Measurements from ENCODE around the gene ATXN2.

The ATXN2 gene

GRCh38 chr12:111446631-111447570 lies 152.2 kb downstream of the ATXN2 start:
- ATAC-seq: no peak
- TF ChIP-seq ESRRG (CRISPR knock-in tag; IDR thresholded peaks at IDR 0.05) (no peak), PPARA (CRISPR knock-in tag; IDR thresholded peaks at IDR 0.05; ENCODE audit: borderline replicate concordance) (no peak), ZC3H10 (CRISPR knock-in tag; IDR thresholded peaks at IDR 0.05) (no peak), ZNF70 (CRISPR knock-in tag; IDR thresholded peaks at IDR 0.05) (no peak), OSR1 (CRISPR knock-in tag; IDR thresholded peaks at IDR 0.05) (no peak), RARB (CRISPR knock-in tag; IDR thresholded peaks at IDR 0.05) (no peak), ARNTL (CRISPR knock-in tag; IDR thresholded peaks at IDR 0.05; ENCODE audit: borderline replicate concordance, low read depth) (no peak), TCF4 (CRISPR knock-in tag; IDR thresholded peaks at IDR 0.05; ENCODE audit: borderline replicate concordance) (no peak), POU6F1 (CRISPR knock-in tag; IDR thresholded peaks at IDR 0.05; ENCODE audit: borderline replicate concordance, low read depth) (no peak), SNAI2 (CRISPR knock-in tag; IDR thresholded peaks at IDR 0.05) (no peak), ZNF565 (CRISPR knock-in tag; conservative IDR thresholded peaks at IDR 0.05; ENCODE audit: low read depth) (no peak), ZFP30 (CRISPR knock-in tag; IDR thresholded peaks at IDR 0.05) (no peak), ZFP3 (CRISPR knock-in tag; IDR thresholded peaks at IDR 0.05) (no peak), ZNF8 (CRISPR knock-in tag; IDR thresholded peaks at IDR 0.05) (no peak)
- TF ChIP-seq, protein P1, sequence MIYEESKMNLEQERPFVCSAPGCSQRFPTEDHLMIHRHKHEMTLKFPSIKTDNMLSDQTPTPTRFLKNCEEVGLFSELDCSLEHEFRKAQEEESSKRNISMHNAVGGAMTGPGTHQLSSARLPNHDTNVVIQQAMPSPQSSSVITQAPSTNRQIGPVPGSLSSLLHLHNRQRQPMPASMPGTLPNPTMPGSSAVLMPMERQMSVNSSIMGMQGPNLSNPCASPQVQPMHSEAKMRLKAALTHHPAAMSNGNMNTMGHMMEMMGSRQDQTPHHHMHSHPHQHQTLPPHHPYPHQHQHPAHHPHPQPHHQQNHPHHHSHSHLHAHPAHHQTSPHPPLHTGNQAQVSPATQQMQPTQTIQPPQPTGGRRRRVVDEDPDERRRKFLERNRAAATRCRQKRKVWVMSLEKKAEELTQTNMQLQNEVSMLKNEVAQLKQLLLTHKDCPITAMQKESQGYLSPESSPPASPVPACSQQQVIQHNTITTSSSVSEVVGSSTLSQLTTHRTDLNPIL (CRISPR knock-in tag; IDR thresholded peaks at IDR 0.05; ENCODE audit: low read depth): no peak
- TF ChIP-seq, protein P2, sequence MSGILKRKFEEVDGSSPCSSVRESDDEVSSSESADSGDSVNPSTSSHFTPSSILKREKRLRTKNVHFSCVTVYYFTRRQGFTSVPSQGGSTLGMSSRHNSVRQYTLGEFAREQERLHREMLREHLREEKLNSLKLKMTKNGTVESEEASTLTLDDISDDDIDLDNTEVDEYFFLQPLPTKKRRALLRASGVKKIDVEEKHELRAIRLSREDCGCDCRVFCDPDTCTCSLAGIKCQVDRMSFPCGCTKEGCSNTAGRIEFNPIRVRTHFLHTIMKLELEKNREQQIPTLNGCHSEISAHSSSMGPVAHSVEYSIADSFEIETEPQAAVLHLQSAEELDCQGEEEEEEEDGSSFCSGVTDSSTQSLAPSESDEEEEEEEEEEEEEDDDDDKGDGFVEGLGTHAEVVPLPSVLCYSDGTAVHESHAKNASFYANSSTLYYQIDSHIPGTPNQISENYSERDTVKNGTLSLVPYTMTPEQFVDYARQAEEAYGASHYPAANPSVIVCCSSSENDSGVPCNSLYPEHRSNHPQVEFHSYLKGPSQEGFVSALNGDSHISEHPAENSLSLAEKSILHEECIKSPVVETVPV (CRISPR knock-in tag; IDR thresholded peaks at IDR 0.05): no peak
- TF ChIP-seq, protein P3, sequence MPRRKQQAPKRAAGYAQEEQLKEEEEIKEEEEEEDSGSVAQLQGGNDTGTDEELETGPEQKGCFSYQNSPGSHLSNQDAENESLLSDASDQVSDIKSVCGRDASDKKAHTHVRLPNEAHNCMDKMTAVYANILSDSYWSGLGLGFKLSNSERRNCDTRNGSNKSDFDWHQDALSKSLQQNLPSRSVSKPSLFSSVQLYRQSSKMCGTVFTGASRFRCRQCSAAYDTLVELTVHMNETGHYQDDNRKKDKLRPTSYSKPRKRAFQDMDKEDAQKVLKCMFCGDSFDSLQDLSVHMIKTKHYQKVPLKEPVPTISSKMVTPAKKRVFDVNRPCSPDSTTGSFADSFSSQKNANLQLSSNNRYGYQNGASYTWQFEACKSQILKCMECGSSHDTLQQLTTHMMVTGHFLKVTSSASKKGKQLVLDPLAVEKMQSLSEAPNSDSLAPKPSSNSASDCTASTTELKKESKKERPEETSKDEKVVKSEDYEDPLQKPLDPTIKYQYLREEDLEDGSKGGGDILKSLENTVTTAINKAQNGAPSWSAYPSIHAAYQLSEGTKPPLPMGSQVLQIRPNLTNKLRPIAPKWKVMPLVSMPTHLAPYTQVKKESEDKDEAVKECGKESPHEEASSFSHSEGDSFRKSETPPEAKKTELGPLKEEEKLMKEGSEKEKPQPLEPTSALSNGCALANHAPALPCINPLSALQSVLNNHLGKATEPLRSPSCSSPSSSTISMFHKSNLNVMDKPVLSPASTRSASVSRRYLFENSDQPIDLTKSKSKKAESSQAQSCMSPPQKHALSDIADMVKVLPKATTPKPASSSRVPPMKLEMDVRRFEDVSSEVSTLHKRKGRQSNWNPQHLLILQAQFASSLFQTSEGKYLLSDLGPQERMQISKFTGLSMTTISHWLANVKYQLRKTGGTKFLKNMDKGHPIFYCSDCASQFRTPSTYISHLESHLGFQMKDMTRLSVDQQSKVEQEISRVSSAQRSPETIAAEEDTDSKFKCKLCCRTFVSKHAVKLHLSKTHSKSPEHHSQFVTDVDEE (CRISPR knock-in tag; IDR thresholded peaks at IDR 0.05): no peak
- TF ChIP-seq, protein P4, sequence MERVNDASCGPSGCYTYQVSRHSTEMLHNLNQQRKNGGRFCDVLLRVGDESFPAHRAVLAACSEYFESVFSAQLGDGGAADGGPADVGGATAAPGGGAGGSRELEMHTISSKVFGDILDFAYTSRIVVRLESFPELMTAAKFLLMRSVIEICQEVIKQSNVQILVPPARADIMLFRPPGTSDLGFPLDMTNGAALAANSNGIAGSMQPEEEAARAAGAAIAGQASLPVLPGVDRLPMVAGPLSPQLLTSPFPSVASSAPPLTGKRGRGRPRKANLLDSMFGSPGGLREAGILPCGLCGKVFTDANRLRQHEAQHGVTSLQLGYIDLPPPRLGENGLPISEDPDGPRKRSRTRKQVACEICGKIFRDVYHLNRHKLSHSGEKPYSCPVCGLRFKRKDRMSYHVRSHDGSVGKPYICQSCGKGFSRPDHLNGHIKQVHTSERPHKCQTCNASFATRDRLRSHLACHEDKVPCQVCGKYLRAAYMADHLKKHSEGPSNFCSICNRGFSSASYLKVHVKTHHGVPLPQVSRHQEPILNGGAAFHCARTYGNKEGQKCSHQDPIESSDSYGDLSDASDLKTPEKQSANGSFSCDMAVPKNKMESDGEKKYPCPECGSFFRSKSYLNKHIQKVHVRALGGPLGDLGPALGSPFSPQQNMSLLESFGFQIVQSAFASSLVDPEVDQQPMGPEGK (CRISPR knock-in tag; IDR thresholded peaks at IDR 0.05; ENCODE audit: borderline replicate concordance): no peak

- ATAC-seq: peak; percentile 31
- TF ChIP-seq ZFP3 (CRISPR knock-in tag; IDR thresholded peaks at IDR 0.05): peak; percentile 94
- TF ChIP-seq ISL1 (CRISPR knock-in tag; IDR thresholded peaks at IDR 0.05): no peak
Measured at GRCh38 chr12:111445726-111446581, 153.2 kb downstream of the ATXN2 start.
